ENCODE data around the gene TMEM126B.

The TMEM126B gene

GRCh38 chr11:85682330-85683305 lies 54.2 kb downstream of the TMEM126B start:
- DNase-seq (ENCODE audit: low read depth): no peak

GRCh38 chr11:85685125-85685819 lies 56.9 kb downstream of the TMEM126B start:
- DNase-seq (ENCODE audit: low read depth): no peak

- peak; percentile 44 for DNase-seq (ENCODE audit: low read depth)
Observed at GRCh38 chr11:85685820-85686459, 57.5 kb downstream of the TMEM126B start, which contains the start of gene CCDC89. CCDC89 (minus strand) TSS chr11:85686195; CDS start chr11:85686130, 65 bp downstream.
